Dedifferentiated amniotic fluid mesenchymal stem cell (primary cell): ENCODE measurements around the gene PAQR4.

Experiments
- DNase-seq: peaks from one replicate; pipeline ENCODE4 v3.0.0-alpha.2; 2016; ENCODE audit errors: extremely low spot score

Gene PAQR4

GRCh38 chr16:3004781-3005284, 35.7 kb downstream of the PAQR4 start:
- no peak for DNase-seq

- no peak for DNase-seq
Measured at GRCh38 chr16:3007059-3007956, 38.2 kb downstream of the PAQR4 start.

- DNase-seq, result no peak
Measured at GRCh38 chr16:3007957-3008689, 39.0 kb downstream of the PAQR4 start.

- no peak for DNase-seq
Measured at GRCh38 chr16:3008690-3009037, 39.5 kb downstream of the PAQR4 start.

GRCh38 chr16:3009568-3010390, 40.6 kb downstream of the PAQR4 start:
- DNase-seq, result no peak

GRCh38 chr16:3010510-3010909, 41.4 kb downstream of the PAQR4 start:
- DNase-seq, result no peak

- no peak for DNase-seq
Measured at GRCh38 chr16:3012246-3012645, 43.1 kb downstream of the PAQR4 start.

- DNase-seq, result no peak
Measured at GRCh38 chr16:3012828-3013420, 43.8 kb downstream of the PAQR4 start, which contains the start of gene CLDN9. Gene CLDN9, plus strand, starts transcription at chr16:3012923. Its CDS starts 440 bp downstream, at chr16:3013363.

GRCh38 chr16:3013491-3013951, 44.4 kb downstream of the PAQR4 start:
- no peak for DNase-seq

- no peak for DNase-seq
Measured at GRCh38 chr16:3013998-3014690, 45.0 kb downstream of the PAQR4 start.

GRCh38 chr16:3014971-3015370, 45.8 kb downstream of the PAQR4 start:
- no peak for DNase-seq

- no peak for DNase-seq
Measured at GRCh38 chr16:3015865-3016521, 46.8 kb downstream of the PAQR4 start.

GRCh38 chr16:3017344-3017743, 48.2 kb downstream of the PAQR4 start:
- DNase-seq, result no peak

- DNase-seq, result no peak
Measured at GRCh38 chr16:3017794-3018506, 48.8 kb downstream of the PAQR4 start, which contains the start of gene CLDN6. Gene CLDN6, minus strand, starts transcription at chr16:3018183. Its CDS starts 2,162 bp downstream, at chr16:3016021.

GRCh38 chr16:3019594-3020246, 50.6 kb downstream of the PAQR4 start:
- no peak for DNase-seq

- DNase-seq, result peak; percentile 60
Measured at GRCh38 chr16:3020247-3020603, 51.1 kb downstream of the PAQR4 start, which contains the start of gene TNFRSF12A. Gene TNFRSF12A, plus strand, starts transcription at chr16:3020368. Its CDS starts 30 bp downstream, at chr16:3020398.

GRCh38 chr16:3020604-3021448, 51.7 kb downstream of the PAQR4 start:
- peak; percentile 71 for DNase-seq
